Cortex of kidney (tissue), 1 donor: Measurements from ENCODE around the gene CDC37.
"Not testable (repeated sequence)": the region's sequence is repeated elsewhere in the genome, so short reads cannot be mapped to it uniquely, and the experiment has no call there.

Experiments used
- DNase-seq: peaks from one replicate; lab custom pipeline; 2025; lab: John Stamatoyannopoulos, UW

The CDC37 gene

DNA sequence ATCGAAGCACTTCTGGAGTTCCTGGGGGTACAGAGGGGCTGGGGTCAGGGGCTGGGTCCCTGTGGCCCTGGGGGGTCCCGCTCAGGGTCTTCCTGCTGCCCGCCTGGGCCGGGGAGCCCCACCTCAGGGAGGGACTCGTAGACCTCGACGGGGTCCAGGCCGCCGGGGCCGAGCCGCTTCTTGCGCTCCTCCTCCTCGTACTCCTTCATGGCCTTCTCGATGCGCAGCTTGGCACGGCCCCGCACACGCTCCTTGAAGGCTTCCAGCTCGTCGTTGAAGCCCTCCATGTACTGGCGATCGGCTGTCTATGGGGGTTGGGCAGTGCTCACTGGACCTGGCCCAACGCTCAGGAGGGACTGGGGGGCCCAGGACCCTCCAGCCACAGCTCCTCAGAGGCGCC is 10.2 kb downstream of the CDC37 start:
- no peak for DNase-seq

DNA sequence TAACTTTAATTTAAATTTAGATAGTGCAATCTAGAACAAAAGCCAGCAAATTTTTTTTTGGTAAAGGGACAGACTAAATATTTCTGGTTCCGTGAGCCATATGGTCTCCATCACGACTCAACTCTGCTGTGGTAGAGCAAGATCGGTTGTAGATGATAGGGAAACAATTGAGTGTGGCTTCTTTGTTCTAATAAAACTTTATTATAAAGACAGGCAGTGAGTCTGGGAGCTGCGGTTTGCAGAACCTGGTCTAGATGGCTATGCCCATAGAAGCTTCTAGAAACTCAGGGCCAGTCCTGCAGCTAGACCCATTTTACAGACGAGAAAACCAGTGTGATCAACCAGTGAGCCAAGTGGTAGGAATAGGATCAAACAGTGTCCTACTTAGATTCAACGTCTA is 11.2 kb downstream of the CDC37 start:
- DNase-seq, result no peak

DNA sequence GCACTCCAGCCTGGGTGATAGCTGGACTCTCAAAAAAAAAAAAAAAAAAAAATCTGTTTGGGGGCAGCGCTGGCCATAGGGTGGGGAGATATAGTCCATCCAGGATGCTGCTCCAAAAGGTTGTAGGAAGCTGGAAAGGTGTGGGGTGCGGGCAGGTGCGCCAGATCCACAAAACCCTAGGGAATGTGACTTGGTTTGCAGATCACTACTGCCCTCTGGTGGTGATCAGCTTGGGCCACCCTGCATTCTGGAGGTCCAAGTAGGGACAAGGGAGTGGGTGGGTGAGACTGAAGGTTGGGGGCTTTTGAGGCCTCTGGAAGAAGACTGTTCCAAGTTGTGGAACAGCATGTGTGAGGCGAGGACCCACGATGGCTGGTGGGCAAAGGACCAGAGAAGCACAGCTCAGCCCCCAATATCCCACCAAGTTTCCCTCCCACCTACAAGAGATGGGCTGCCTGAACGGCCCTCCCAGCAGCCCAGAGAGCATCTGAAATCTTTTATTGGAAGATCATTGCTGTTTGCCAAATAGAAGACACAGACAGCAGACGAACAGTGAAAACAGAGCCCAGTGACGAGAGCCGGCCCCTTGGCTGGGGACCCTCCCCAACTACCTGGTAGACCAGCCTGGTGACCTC is 12.6 kb downstream of the CDC37 start:
- no peak for DNase-seq

DNA sequence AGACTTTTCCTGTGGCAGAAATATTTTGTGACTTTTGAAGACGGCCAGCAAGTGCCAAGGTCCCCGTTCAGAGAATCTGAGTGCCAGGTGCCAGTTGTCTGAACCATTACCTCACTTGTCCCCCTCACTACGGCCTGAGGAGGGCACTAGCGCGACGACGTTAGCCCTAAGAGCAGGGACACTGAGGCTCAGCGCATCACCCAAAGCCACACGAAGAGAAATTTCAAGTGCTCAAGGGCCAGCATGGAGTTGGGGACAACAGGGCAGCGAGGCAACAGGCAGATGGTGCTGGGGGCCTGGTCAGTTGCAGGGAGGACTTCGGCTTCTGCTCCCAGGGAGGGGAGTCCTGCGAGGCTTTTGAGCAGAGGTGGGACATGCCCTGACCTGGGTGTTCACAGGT is 13.5 kb downstream of the CDC37 start:
- no peak for DNase-seq

GRCh38 chr19:10388957-10389356 is 14.4 kb downstream of the CDC37 start:
- no peak for DNase-seq

- no peak for DNase-seq
Observed at GRCh38 chr19:10384580-10384979, 18.8 kb downstream of the CDC37 start.

- DNase-seq, result not testable (repeated sequence)
Observed at GRCh38 chr19:10383223-10383499, 20.2 kb downstream of the CDC37 start.

DNA sequence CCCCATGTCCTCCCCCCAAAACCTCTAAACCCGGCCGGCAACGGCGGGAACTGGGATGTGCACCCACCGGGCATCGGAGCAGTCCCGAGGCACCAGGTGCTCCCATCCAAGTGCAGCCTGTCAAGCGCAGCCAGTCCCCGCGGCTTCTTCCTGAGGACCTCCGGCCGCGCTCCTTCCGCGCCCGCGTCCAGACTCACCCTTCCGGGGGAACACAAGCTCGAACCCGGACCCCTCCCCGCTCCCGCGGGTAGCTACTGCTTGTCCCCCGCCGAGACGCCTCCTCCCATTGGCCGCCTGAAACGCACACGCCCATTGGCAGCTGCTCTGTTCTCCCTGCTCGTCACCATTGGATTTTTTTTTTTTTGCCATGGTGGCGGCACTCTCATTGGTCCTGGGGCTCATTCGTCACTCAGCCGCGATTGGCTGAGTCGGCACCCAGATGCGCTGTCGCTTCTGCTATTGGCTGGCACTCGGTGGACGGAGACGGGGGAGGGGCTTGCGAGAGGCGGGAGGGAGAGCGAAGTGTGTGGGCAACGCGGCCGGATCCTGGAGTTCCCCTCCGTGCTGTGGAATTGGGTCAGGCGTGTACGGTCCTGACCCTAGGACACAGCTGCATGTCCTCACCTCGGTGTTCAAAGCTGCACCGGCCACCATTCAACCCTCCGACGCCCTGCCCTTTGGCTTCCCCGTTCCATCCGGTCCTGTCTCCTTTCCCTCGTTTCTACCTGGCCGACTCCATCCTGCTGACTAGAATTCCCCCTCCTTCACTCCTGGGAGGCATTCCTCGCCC is 22.8 kb downstream of the CDC37 start, which contains the start of gene TYK2:
Gene TYK2, minus strand, starts transcription at position 260 of the 790 bp plus-strand sequence. CDS start 2,166 bp downstream, outside the sequence.
- peak; percentile 85 for DNase-seq

DNA sequence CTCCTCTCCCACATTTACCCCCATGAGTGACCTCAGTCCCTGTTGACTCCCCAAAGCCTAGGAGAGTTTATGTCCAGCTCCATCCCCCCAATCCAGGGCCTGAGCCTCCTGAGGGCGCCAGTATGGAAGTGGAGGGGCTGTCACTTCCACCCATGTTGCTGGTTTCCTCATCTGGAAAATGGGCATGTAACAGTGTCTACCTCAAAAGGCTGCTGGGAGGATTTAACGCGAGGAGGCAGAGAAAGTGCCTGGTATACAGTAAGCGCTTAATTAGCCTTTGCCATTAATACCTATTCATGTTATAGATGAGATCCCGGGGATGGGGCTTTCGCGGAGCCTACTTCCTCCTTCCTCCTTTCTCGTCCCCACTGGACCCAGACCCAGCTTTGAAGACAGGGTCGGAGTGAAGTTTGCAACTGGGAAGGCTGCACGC is 23.4 kb downstream of the CDC37 start:
- DNase-seq, result no peak

DNA sequence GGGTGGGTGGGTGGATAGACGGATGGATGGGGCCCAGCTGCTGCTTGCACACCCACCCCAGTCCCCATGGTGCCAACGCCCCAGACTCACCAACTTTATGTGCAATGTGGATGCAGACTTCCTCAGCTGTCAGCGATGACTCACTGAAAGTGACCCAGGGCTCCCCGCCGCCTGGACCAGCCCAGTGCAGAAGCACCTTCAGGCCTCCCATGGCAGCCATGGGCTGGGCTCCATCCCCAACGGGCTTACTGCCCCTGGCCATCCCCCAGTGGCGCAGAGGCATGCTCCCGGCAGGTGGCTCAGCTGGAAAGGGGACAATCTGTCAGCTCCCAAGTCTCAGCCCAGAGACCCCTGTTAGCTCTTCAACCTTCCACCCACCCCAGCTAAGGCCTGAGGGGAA is 25.2 kb downstream of the CDC37 start:
- DNase-seq, result no peak

DNA sequence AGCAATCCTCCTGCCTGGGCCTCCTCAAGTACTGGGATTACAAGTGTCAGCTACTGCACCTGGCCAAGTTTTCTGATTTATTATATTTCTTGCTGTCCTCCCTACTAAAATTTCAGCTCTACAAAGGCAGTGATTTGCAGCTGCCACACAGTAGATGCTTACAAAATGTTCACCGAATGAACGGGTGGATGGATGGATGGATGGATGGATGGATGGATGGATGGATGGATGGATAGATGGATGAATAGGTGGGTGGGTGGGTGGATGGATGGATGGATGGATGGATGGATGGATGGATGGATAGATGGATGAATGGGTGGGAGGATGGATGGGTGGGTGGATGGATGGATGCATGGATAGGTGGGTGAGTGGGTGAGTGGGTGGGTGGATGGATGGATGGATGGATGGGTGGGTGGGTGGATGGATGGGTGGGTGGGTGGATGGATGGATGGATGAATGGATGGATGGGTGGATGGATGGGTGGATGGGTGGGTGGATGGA is 26.2 kb downstream of the CDC37 start:
- not testable (repeated sequence) for DNase-seq

DNA sequence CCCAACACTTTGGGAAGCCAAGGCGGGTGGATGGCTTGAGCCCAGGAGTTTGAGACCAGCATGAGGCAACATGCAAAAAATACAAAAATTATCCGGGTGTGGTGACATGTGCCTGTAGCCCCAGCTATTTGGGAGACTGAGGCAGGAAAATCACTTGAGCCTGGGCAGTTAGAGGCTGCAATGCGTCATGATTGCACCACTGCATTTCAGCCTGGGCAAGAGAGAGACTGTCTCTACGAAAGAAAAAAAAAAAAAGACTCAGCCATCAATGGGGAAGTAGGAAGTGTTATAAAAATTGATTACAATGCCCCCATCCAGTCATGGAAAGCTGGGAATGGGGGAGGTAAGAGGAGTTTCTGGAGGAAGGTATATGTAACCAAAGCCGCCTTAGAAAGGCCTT is 28.4 kb downstream of the CDC37 start:
- no peak for DNase-seq

DNA sequence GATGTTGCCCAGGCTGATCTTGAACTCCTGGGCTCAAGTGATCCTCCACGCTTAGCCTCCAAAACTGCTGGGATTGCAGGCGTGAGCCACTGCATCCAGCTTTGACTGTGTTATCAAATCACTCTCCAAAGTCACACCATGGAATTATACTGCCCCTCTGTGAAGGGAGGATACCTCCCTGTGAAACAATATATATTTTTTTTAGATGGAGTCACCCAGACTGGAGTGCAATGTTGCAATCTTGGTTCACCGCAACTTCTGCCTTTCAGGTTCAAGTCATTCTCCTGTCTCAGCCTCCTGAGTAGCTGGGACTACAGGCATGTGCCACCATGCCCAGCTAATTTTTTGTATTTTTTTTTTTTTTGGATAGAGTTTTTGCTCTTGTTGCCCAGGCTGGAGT is 30.7 kb downstream of the CDC37 start:
- no peak for DNase-seq

GRCh38 chr19:10368101-10368803 is 35.1 kb downstream of the CDC37 start:
- no peak for DNase-seq

DNA sequence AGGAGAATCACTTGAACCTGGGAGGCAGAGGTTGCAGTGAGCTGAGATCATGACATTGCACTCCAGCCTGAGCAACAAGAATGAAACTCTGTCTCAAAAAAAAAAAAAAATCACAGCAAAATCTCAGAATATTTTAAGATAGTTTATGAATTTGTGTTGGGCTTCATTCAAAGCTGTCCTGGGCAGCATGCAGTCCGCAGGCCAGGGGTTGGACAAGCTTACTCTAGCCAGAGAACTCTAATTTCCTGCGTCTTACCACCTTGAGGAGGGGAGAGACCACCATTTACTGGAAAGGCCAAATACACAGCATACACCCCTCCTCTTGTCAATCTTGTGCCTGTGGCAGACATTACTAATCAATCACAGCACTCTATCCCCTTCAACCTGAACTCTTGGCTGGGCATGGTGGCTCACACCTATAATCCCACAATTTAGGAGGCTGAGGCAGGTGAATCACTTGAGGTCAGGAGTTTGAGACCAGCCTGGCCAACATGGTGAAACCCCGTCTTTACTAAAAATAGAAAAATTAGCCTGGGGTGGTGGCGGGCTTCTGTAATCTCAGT is 36.3 kb downstream of the CDC37 start:
- DNase-seq, result not testable (repeated sequence)

GRCh38 chr19:10365518-10365917 is 37.8 kb downstream of the CDC37 start:
- DNase-seq, result no peak

- DNase-seq, result no peak
Observed at GRCh38 chr19:10364644-10365043, 38.7 kb downstream of the CDC37 start.

GRCh38 chr19:10363789-10364281 is 39.5 kb downstream of the CDC37 start:
- DNase-seq, result no peak

DNA sequence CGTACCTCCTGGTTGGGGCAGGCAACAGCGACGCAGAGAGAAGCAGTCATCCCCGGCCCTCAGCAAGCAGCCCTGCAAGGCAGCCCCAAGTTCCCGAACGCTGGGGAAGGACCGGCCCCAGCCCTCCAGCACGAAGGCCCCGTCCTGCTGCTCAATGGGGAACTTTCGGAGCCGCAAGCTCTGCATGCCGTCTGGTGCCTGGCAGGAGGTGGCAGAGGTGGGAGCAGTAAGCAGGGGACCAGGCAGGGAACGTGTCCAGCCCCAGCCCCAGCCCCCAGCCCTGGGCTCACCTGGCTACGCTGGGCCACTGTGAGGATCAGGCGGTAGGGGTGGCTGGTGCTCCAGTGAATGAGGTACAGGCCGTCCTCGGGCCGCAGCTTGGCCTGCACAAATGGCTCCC is 41.1 kb downstream of the CDC37 start:
- DNase-seq, result no peak

DNA sequence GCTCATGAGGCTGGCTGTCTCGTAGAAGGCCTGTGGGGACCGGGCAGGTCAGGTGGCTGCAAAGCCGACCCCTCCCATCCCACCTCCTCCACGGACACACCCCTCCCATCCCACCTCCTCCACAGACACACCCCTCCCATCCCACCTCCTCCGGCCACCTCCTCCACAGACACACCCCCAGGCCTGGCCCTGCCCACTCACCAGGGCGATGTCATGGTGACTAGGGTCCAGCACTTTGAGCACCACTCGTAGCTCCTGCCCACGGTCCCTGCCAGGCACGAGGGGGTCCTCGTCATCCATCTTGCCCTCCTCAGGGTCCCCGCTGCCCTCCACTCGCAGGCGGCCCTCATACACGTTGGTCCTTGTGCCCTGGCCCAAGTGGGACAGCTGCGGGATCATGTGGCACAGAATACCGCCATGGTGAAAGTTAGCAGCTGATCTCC is 41.8 kb downstream of the CDC37 start:
- no peak for DNase-seq

DNA sequence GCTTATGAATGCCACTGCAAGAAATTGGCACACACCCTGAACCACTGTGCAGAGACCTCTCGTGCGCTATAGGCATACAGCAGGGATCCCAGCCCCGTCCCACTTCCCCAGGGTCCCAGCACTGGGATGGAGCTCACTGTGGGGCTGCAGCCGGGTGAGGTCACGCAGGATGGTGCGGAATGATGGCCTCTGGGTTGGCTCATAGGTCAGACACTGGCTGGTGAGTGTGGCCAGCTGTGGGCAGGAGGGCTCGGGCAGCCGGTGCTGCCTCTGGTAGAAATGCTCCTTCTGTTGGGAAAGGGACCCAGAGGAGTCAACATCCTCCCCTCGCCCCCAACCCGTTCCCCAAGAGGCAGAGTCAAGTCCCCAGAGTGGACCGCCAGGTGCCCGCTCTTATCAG is 46.9 kb downstream of the CDC37 start:
- no peak for DNase-seq

- DNase-seq, result no peak
Observed at GRCh38 chr19:10353793-10354391, 49.5 kb downstream of the CDC37 start.
